ENCODE data around the gene SENP5.
"Not testable (repeated sequence)": the region's sequence is repeated elsewhere in the genome, so short reads cannot be mapped to it uniquely, and the experiment has no call there.

GRCh38 chr3:196836626-196837025 is 31.1 kb upstream of the SENP5 start:
- not testable (repeated sequence) for TF ChIP-seq POLR2A, CTCF (IDR thresholded peaks at IDR 0.05)
